ENCODE measurements around the gene VEGFA. TPM values are rescaled to one million over a fixed set of nuclear protein-coding genes. Genes with fewer than 3 reads are reported as not detected.

Gene VEGFA
- total and polyA plus RNA-seq, 2 donors = 18.4 to 24.1 TPM

GRCh38 chr6:43779852-43780236 is 9.8 kb downstream of the VEGFA start:
- Histone ChIP-seq H3K4me1 (ENCODE audit: control insufficient read depth in 2 of 2, insufficient read depth in 2 of 2, low read length in 2 of 2) (peaks cover 1 to 23% of the 10 kb centered on the region in 2 donors), H3K4me3 (ENCODE audit: low read length in 2 of 2) (no peak overlapping the region), H3K27me3 (ENCODE audit: control insufficient read depth in 2 of 2, insufficient read depth in 1 of 2, low read length in 1 of 2) (peaks cover 0 to 4% of the 10 kb centered on the region in 2 donors), H3K9me3 (ENCODE audit: control insufficient read depth in 2 of 2, insufficient read depth in 1 of 2, low read length in 1 of 2) (peaks cover 0 to 3% of the 10 kb centered on the region in 2 donors), H3K36me3 (ENCODE audit: control insufficient read depth in 2 of 2, insufficient read depth in 2 of 2, low read length in 1 of 2) (peaks cover 0 to 19% of the 10 kb centered on the region in 2 donors), H3K27ac (ENCODE audit: low read depth in 1 of 2, low read length in 1 of 2) (no peak overlapping the region)
- 89% methylated on average over 8 of the region's 8 CpGs for WGBS
- DNase-seq (ENCODE audit: low read depth in 6 of 9, low spot score in 9 of 9) = no peak

DNA sequence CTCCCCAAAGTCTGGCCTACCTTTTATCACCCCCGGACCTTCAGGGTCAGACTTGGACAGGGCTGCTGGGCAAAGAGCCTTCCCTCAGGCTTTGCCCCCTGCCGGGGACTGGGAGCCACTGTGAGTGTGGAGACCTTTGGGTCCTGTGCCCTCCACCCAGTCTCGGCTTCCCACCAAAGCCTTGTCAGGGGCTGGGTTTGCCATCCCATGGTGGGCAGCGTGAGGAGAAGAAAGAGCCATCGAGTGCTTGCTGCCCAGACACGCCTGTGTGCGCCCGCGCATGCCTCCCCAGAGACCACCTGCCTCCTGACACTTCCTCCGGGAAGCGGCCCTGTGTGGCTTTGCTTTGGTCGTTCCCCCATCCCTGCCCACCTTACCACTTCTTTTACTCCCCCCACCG is 10.3 kb downstream of the VEGFA start:
- 95% methylated on average over 13 of the region's 13 CpGs for WGBS
- peaks cover 0 to 1% of the 10 kb centered on the region in 2 donors for H3K27me3 ChIP-seq (ENCODE audit: control insufficient read depth in 2 of 2, insufficient read depth in 1 of 2, low read length in 1 of 2)
- no peak overlapping the region for H3K27ac ChIP-seq (ENCODE audit: low read depth in 1 of 2, low read length in 1 of 2)
- H3K4me1 ChIP-seq (ENCODE audit: control insufficient read depth in 2 of 2, insufficient read depth in 2 of 2, low read length in 2 of 2) = peaks cover 0 to 18% of the 10 kb centered on the region in 2 donors
- DNase-seq (ENCODE audit: low read depth in 6 of 9, low spot score in 9 of 9) = no peak
- peaks cover 0 to 3% of the 10 kb centered on the region in 2 donors for H3K9me3 ChIP-seq (ENCODE audit: control insufficient read depth in 2 of 2, insufficient read depth in 1 of 2, low read length in 1 of 2)
- peaks cover 0 to 21% of the 10 kb centered on the region in 2 donors for H3K36me3 ChIP-seq (ENCODE audit: control insufficient read depth in 2 of 2, insufficient read depth in 2 of 2, low read length in 1 of 2)
- no peak overlapping the region for H3K4me3 ChIP-seq (ENCODE audit: low read length in 2 of 2)

DNA sequence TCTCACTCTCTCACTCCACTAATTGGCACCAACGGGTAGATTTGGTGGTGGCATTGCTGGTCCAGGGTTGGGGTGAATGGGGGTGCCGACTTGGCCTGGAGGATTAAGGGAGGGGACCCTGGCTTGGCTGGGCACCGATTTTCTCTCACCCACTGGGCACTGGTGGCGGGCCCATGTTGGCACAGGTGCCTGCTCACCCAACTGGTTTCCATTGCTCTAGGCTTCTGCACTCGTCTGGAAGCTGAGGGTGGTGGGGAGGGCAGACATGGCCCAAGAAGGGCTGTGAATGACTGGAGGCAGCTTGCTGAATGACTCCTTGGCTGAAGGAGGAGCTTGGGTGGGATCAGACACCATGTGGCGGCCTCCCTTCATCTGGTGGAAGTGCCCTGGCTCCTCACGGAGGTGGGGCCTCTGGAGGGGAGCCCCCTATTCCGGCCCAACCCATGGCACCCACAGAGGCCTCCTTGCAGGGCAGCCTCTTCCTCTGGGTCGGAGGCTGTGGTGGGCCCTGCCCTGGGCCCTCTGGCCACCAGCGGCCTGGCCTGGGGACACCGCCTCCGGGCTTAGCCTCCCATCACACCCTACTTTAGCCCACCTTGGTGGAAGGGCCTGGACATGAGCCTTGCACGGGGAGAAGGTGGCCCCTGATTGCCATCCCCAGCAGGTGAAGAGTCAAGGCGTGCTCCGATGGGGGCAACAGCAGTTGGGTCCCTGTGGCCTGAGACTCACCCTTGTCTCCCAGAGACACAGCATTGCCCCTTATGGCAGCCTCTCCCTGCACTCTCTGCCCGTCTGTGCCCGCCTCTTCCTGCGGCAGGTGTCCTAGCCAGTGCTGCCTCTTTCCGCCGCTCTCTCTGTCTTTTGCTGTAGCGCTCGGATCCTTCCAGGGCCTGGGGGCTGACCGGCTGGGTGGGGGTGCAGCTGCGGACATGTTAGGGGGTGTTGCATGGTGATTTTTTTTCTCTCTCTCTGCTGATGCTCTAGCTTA is 11.2 kb downstream of the VEGFA start:
- no peak overlapping the region for H3K27ac ChIP-seq (ENCODE audit: low read depth in 1 of 2, low read length in 1 of 2)

DNA sequence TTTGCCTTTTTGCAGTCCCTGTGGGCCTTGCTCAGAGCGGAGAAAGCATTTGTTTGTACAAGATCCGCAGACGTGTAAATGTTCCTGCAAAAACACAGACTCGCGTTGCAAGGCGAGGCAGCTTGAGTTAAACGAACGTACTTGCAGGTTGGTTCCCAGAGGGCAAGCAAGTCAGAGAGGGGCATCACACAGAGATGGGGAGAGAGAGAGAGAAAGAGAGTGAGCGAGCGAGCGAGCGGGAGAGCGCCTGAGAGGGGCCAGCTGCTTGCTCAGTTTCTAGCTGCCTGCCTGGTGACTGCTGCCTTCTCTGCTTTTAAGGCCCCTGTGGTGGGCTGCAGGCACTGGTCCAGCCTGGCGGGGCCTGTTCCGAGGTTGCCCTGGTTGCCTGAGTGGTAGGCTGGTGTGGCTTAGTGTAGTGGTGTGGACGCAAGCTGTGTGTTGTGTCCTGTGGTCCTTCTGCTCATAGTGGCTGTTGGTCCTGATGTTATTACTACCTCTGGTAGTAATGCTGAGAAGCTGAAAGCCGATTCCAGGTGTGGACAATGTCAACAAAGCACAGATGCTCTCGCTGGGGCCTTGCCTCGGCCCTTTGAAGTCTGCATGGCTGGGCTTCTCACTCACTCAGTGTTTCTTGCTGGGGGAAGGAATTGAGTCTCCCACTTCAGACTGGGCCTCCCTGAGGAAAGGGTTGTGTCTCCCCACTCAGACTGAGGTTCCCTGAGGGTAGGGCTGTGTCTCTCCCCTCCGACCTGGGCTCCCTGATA is 12.1 kb downstream of the VEGFA start:
- Histone ChIP-seq H3K4me3 (ENCODE audit: low read length in 2 of 2) (no peak overlapping the region), H3K27me3 (ENCODE audit: control insufficient read depth in 2 of 2, insufficient read depth in 1 of 2, low read length in 1 of 2) (no peaks in the 10 kb centered on the region), H3K36me3 (ENCODE audit: control insufficient read depth in 2 of 2, insufficient read depth in 2 of 2, low read length in 1 of 2) (peaks cover 0 to 21% of the 10 kb centered on the region in 2 donors), H3K9me3 (ENCODE audit: control insufficient read depth in 2 of 2, insufficient read depth in 1 of 2, low read length in 1 of 2) (peaks cover 0 to 3% of the 10 kb centered on the region in 2 donors), H3K4me1 (ENCODE audit: control insufficient read depth in 2 of 2, insufficient read depth in 2 of 2, low read length in 2 of 2) (peaks cover 0 to 6% of the 10 kb centered on the region in 2 donors), H3K27ac (ENCODE audit: low read depth in 1 of 2, low read length in 1 of 2) (no peak overlapping the region)
- DNase-seq (ENCODE audit: low read depth in 6 of 9, low spot score in 9 of 9) = no peak
- WGBS = 94% methylated on average over 20 of the region's 20 CpGs

More for the DNA sequence above, 11.2 kb downstream of the VEGFA start:
- Histone ChIP-seq H3K27me3 (ENCODE audit: control insufficient read depth in 2 of 2, insufficient read depth in 1 of 2, low read length in 1 of 2) (no peaks in the 10 kb centered on the region), H3K9me3 (ENCODE audit: control insufficient read depth in 2 of 2, insufficient read depth in 1 of 2, low read length in 1 of 2) (peaks cover 0 to 3% of the 10 kb centered on the region in 2 donors), H3K36me3 (ENCODE audit: control insufficient read depth in 2 of 2, insufficient read depth in 2 of 2, low read length in 1 of 2) (peaks cover 0 to 21% of the 10 kb centered on the region in 2 donors), H3K4me3 (ENCODE audit: low read length in 2 of 2) (no peak overlapping the region), H3K4me1 (ENCODE audit: control insufficient read depth in 2 of 2, insufficient read depth in 2 of 2, low read length in 2 of 2) (peaks cover 0 to 10% of the 10 kb centered on the region in 2 donors)
- DNase-seq (ENCODE audit: low read depth in 6 of 9, low spot score in 9 of 9) = no peak
- WGBS = 94% methylated on average over 24 of the region's 24 CpGs

DNA sequence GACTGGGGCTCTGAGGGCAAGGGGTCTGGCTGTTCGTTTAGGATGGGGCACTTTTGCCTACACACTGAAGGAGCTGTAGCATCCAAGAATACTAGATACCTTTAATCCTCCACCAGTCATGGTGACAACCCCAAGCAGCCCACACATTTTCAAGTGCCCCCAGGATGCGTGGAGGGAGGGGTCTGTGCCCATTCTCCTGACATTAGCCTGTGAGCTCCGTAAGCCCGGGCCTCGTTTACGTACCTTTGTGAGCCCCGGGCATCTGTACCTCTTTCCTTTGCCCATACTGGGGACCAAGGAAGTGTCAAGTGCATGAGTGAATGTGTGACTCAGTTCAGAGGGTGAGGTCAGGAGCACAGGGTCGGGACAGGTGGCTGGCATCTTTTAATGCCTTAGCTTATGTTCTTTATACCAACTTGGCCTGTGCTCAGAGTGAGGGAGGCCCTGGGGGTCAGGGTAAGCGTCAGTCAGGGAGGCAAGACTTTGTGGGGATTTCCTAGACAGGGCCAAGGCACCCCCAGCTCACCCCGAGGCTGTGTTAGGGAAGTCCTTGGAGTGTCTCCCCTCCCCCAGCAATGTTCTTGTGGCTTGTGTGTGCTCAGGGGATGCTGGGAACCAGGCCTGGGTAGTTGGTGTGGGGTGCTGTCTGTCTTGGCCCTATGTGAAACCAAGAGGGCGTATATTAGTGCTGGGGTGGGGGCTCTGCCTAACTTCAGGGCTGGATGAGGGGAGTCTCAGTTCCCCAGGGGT is 12.9 kb downstream of the VEGFA start:
- H3K9me3 ChIP-seq (ENCODE audit: control insufficient read depth in 2 of 2, insufficient read depth in 1 of 2, low read length in 1 of 2) = peaks cover 0 to 3% of the 10 kb centered on the region in 2 donors
- 87% methylated on average over 11 of the region's 11 CpGs for WGBS
- H3K27ac ChIP-seq (ENCODE audit: low read depth in 1 of 2, low read length in 1 of 2) = no peak overlapping the region
- peaks cover 0 to 6% of the 10 kb centered on the region in 2 donors for H3K4me1 ChIP-seq (ENCODE audit: control insufficient read depth in 2 of 2, insufficient read depth in 2 of 2, low read length in 2 of 2)
- DNase-seq (ENCODE audit: low read depth in 6 of 9, low spot score in 9 of 9) = no peak
- H3K4me3 ChIP-seq (ENCODE audit: low read length in 2 of 2) = no peak overlapping the region
- peaks cover 0 to 21% of the 10 kb centered on the region in 2 donors for H3K36me3 ChIP-seq (ENCODE audit: control insufficient read depth in 2 of 2, insufficient read depth in 2 of 2, low read length in 1 of 2)
- H3K27me3 ChIP-seq (ENCODE audit: control insufficient read depth in 2 of 2, insufficient read depth in 1 of 2, low read length in 1 of 2) = no peaks in the 10 kb centered on the region

DNA sequence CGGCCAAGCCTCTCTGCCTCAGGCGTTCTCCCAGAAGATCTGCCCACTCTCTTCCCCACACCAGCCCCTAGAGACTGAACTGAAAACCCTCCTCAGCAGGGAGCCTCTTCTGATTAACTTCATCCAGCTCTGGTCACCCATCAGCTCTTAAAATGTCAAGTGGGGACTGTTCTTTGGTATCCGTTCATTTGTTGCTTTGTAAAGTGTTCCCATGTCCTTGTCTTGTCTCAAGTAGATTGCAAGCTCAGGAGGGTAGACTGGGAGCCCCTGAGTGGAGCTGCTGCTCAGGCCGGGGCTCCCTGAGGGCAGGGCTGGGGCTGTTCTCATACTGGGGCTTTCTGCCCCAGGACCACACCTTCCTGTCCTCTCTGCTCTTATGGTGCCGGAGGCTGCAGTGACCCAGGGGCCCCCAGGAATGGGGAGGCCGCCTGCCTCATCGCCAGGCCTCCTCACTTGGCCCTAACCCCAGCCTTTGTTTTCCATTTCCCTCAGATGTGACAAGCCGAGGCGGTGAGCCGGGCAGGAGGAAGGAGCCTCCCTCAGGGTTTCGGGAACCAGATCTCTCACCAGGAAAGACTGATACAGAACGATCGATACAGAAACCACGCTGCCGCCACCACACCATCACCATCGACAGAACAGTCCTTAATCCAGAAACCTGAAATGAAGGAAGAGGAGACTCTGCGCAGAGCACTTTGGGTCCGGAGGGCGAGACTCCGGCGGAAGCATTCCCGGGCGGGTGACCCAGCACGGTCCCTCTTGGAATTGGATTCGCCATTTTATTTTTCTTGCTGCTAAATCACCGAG is 14.2 kb downstream of the VEGFA start:
- Histone ChIP-seq H3K4me3 (ENCODE audit: low read length in 2 of 2) (no peak overlapping the region), H3K36me3 (ENCODE audit: control insufficient read depth in 2 of 2, insufficient read depth in 2 of 2, low read length in 1 of 2) (peaks cover 0 to 13% of the 10 kb centered on the region in 2 donors), H3K27ac (ENCODE audit: low read depth in 1 of 2, low read length in 1 of 2) (no peak overlapping the region), H3K4me1 (ENCODE audit: control insufficient read depth in 2 of 2, insufficient read depth in 2 of 2, low read length in 2 of 2) (peaks cover 0 to 3% of the 10 kb centered on the region in 2 donors), H3K9me3 (ENCODE audit: control insufficient read depth in 2 of 2, insufficient read depth in 1 of 2, low read length in 1 of 2) (no peaks in the 10 kb centered on the region), H3K27me3 (ENCODE audit: control insufficient read depth in 2 of 2, insufficient read depth in 1 of 2, low read length in 1 of 2) (no peaks in the 10 kb centered on the region)
- 97% methylated on average over 26 of the region's 26 CpGs for WGBS
- no peak for DNase-seq (ENCODE audit: low read depth in 6 of 9, low spot score in 9 of 9)

GRCh38 chr6:43785220-43785752 is 15.3 kb downstream of the VEGFA start:
- DNase-seq (ENCODE audit: low read depth in 6 of 9, low spot score in 9 of 9) = no peak
- Histone ChIP-seq H3K27me3 (ENCODE audit: control insufficient read depth in 2 of 2, insufficient read depth in 1 of 2, low read length in 1 of 2) (no peaks in the 10 kb centered on the region), H3K4me3 (ENCODE audit: low read length in 2 of 2) (no peak overlapping the region), H3K27ac (ENCODE audit: low read depth in 1 of 2, low read length in 1 of 2) (no peak overlapping the region), H3K9me3 (ENCODE audit: control insufficient read depth in 2 of 2, insufficient read depth in 1 of 2, low read length in 1 of 2) (no peaks in the 10 kb centered on the region), H3K4me1 (ENCODE audit: control insufficient read depth in 2 of 2, insufficient read depth in 2 of 2, low read length in 2 of 2) (no peaks in the 10 kb centered on the region), H3K36me3 (ENCODE audit: control insufficient read depth in 2 of 2, insufficient read depth in 2 of 2, low read length in 1 of 2) (peaks cover 0 to 9% of the 10 kb centered on the region in 2 donors)
- WGBS = 90% methylated on average over 14 of the region's 14 CpGs

DNA sequence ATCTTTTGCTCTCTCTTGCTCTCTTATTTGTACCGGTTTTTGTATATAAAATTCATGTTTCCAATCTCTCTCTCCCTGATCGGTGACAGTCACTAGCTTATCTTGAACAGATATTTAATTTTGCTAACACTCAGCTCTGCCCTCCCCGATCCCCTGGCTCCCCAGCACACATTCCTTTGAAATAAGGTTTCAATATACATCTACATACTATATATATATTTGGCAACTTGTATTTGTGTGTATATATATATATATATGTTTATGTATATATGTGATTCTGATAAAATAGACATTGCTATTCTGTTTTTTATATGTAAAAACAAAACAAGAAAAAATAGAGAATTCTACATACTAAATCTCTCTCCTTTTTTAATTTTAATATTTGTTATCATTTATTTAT is 15.9 kb downstream of the VEGFA start:
- no peaks in the 10 kb centered on the region for H3K27me3 ChIP-seq (ENCODE audit: control insufficient read depth in 2 of 2, insufficient read depth in 1 of 2, low read length in 1 of 2)
- DNase-seq (ENCODE audit: low read depth in 6 of 9, low spot score in 9 of 9) = no peak
- H3K36me3 ChIP-seq (ENCODE audit: control insufficient read depth in 2 of 2, insufficient read depth in 2 of 2, low read length in 1 of 2) = peaks cover 0 to 9% of the 10 kb centered on the region in 2 donors
- no peaks in the 10 kb centered on the region for H3K4me1 ChIP-seq (ENCODE audit: control insufficient read depth in 2 of 2, insufficient read depth in 2 of 2, low read length in 2 of 2)
- no peak overlapping the region for H3K27ac ChIP-seq (ENCODE audit: low read depth in 1 of 2, low read length in 1 of 2)
- H3K4me3 ChIP-seq (ENCODE audit: low read length in 2 of 2) = no peak overlapping the region
- no peaks in the 10 kb centered on the region for H3K9me3 ChIP-seq (ENCODE audit: control insufficient read depth in 2 of 2, insufficient read depth in 1 of 2, low read length in 1 of 2)
- 77% methylated on average over 3 of the region's 3 CpGs for WGBS
